K562 (cell line): ENCODE data around the gene LAMB2. TPM values are rescaled to one million over a fixed set of nuclear protein-coding genes. Genes with fewer than 3 reads are reported as not detected.

Experiments used
- BDP1 ChIP-seq: IDR thresholded peaks from 3 replicates; pipeline ENCODE4 v1.6.1; 2011; ENCODE audit not compliant: insufficient read length, insufficient read depth
- CBFA2T2 ChIP-seq: fragments of 450-650 bp; conservative IDR thresholded peaks from 2 replicates; pipeline ENCODE4 v1.6.1; 2017; ENCODE audit warnings: mild to moderate bottlenecking
- CEBPG ChIP-seq, 3 experiments: fragments of 200-800 bp in 1 of 3; sonication (Bioruptor generic) in 1 of 3; sonication (generic) in 1 of 3; formaldehyde crosslinking in 1 of 3; IDR thresholded peaks in 2 of 3; conservative IDR thresholded peaks in 1 of 3; 2 replicates each; pipeline versions ENCODE4 v1.6.1 to v1.8.0; 2016 to 2022; ENCODE audit warnings: missing compliant biosample characterization in 2 of 3, missing genetic modification characterization in 2 of 3, mild to moderate bottlenecking in 1 of 3, missing genetic modification reagents in 1 of 3
- EHMT2 ChIP-seq: fragments of 450-650 bp; IDR thresholded peaks from 2 replicates; pipeline ENCODE4 v1.6.1; 2018; ENCODE audit warnings: antibody characterized with exemption
- ESRRA ChIP-seq: fragments of 450-650 bp; IDR thresholded peaks from 2 replicates; pipeline ENCODE4 v1.6.1; 2014; ENCODE audit warnings: low read depth, mild to moderate bottlenecking, moderate library complexity, borderline replicate concordance
- NFATC3 ChIP-seq: fragments of 450-650 bp; IDR thresholded peaks from 2 replicates; pipeline ENCODE4 v1.6.1; 2017; ENCODE audit warnings: mild to moderate bottlenecking
- RBM39 ChIP-seq: fragments of 200-400 bp; formaldehyde crosslinking; optimal IDR thresholded peaks from 2 replicates; pipeline ENCODE3; 2018; ENCODE audit warnings: low read depth, low read length
- STAG1 ChIP-seq: sonication (generic); formaldehyde crosslinking; IDR thresholded peaks from 2 replicates; pipeline ENCODE4 v1.5.0; 2020; ENCODE audit warnings: missing genetic modification reagents, borderline replicate concordance
- STAT5A ChIP-seq: IDR thresholded peaks from 2 replicates; pipeline ENCODE4 v1.6.1; 2012; ENCODE audit warnings: low read length, inconsistent platforms, borderline replicate concordance
- TCF7L2 ChIP-seq: fragments of 150-350 bp; IDR thresholded peaks from 2 replicates; pipeline ENCODE4 v1.6.1; 2016; ENCODE audit warnings: low read depth, mild to moderate bottlenecking, low read length, moderate library complexity
- THRAP3 ChIP-seq: fragments of 450-650 bp; IDR thresholded peaks from 2 replicates; pipeline ENCODE4 v1.6.1; 2016; ENCODE audit warnings: mild to moderate bottlenecking, inconsistent platforms, borderline replicate concordance
- XRCC5 ChIP-seq: fragments of 200-400 bp; formaldehyde crosslinking; IDR thresholded peaks from 2 replicates; pipeline ENCODE4 v1.6.1; 2017; ENCODE audit warnings: low read depth, mild to moderate bottlenecking, low read length
- ZFP36 ChIP-seq: fragments of 150-350 bp; IDR thresholded peaks from 2 replicates; pipeline ENCODE4 v1.6.1; 2018; ENCODE audit warnings: low read length, low read depth; ENCODE audit not compliant: partially characterized antibody
- ZNF143 ChIP-seq: sonication (generic); formaldehyde crosslinking; IDR thresholded peaks from 2 replicates; pipeline ENCODE4 v1.9.0; 2022; ENCODE audit warnings: mild to moderate bottlenecking, missing genetic modification reagents
- ZNF24 ChIP-seq: fragments of 450-650 bp; IDR thresholded peaks from 2 replicates; pipeline ENCODE4 v1.6.1; 2016
- ZNF253 ChIP-seq: fragments of 250-450 bp; sonication (Bioruptor Pico); conservative IDR thresholded peaks from 2 replicates; pipeline ENCODE4 v1.6.1; 2021; ENCODE audit warnings: mild to moderate bottlenecking
- ZNF282 ChIP-seq: sonication (generic); formaldehyde crosslinking; IDR thresholded peaks from 2 replicates; pipeline ENCODE4 v1.8.1; 2023; ENCODE audit warnings: missing genetic modification reagents
- ZNF764 ChIP-seq: fragments of 250-450 bp; sonication (Bioruptor Pico); IDR thresholded peaks from 2 replicates; pipeline ENCODE4 v1.4.0; 2020; ENCODE audit warnings: low read depth, mild to moderate bottlenecking, moderate library complexity
- polyA plus RNA-seq, 8 experiments: library from polyadenylated mRNA; depleted of rRNA in 4 of 8; stranded (reverse) in 5 of 8; unstranded in 3 of 8; fragments of >200 nt; fragmentation: Nextera tagmentation in 2 of 8; fragmentation: Illumina TruSeq in 1 of 8; extraction: Ambion mirVana in 2 of 8; extraction: Trizol in 1 of 8; gene quantifications; 2 replicates each; pipeline versions ENCODE4 v1.2.1 to v1.2.3, GENCODE V29; 2011 to 2014; ENCODE audit warnings: inconsistent platforms in 1 of 8, missing spikeins in 1 of 8
- total RNA-seq, 7 experiments: library from RNA; depleted of rRNA in 6 of 7; stranded (reverse); fragments of >200 nt in 6 of 7; fragmentation: Illumina TruSeq in 2 of 7; extraction: Trizol in 2 of 7; gene quantifications; 2 replicates each; pipeline versions ENCODE4 v1.2.1 to v1.2.3, GENCODE V29; 2011 to 2021; ENCODE audit warnings: low replicate concordance in 1 of 7
- TF ChIP-seq, protein P1 (sequence below): fragments of 250-450 bp; sonication (Bioruptor Pico); IDR thresholded peaks from 2 replicates; pipeline ENCODE4 v1.9.0; 2021; ENCODE audit warnings: mild to moderate bottlenecking
- TF ChIP-seq, protein P2 (sequence below): sonication (generic); formaldehyde crosslinking; IDR thresholded peaks from 2 replicates; pipeline ENCODE4 v1.8.1; 2023; ENCODE audit warnings: missing genetic modification reagents, mild to moderate bottlenecking, borderline replicate concordance
- TF ChIP-seq, protein P3 (sequence below): fragments of 250-450 bp; sonication (Bioruptor Pico); IDR thresholded peaks from 2 replicates; pipeline ENCODE4 v1.4.0; 2020; ENCODE audit warnings: mild to moderate bottlenecking, moderate library complexity

The LAMB2 gene
- total and polyA plus RNA-seq, 9 of the 15 experiments (the other 6 are each of a cell fraction or from before 2014, with no cell fraction given), result 1.4 to 26.0 (median 16.2) TPM

GRCh38 chr3:49171119-49171774 is 38.4 kb upstream of the LAMB2 start, which contains the start of gene KLHDC8B (continued):
- TF ChIP-seq, protein P1, sequence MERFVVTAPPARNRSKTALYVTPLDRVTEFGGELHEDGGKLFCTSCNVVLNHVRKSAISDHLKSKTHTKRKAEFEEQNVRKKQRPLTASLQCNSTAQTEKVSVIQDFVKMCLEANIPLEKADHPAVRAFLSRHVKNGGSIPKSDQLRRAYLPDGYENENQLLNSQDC (CRISPR knock-in tag), result no peak
- TF ChIP-seq BDP1, result no peak
- TF ChIP-seq ZFP36, result no peak
- TF ChIP-seq TCF7L2, result no peak
- peak; percentile 51; the same call in 1 of the 2 replicates for TF ChIP-seq ESRRA
- no peak for TF ChIP-seq ZNF282 (CRISPR knock-in tag)
- TF ChIP-seq CEBPG (CRISPR knock-in tag; IDR thresholded peaks at IDR 0.05), result no peak
- no peak for TF ChIP-seq CEBPG (tag; conservative IDR thresholded peaks at IDR 0.05 in 1 of 2, IDR thresholded peaks at IDR 0.05 in 1 of 2)
- no peak for TF ChIP-seq ZNF143 (CRISPR knock-in tag)
- no peak for TF ChIP-seq NFATC3
- TF ChIP-seq, protein P2, sequence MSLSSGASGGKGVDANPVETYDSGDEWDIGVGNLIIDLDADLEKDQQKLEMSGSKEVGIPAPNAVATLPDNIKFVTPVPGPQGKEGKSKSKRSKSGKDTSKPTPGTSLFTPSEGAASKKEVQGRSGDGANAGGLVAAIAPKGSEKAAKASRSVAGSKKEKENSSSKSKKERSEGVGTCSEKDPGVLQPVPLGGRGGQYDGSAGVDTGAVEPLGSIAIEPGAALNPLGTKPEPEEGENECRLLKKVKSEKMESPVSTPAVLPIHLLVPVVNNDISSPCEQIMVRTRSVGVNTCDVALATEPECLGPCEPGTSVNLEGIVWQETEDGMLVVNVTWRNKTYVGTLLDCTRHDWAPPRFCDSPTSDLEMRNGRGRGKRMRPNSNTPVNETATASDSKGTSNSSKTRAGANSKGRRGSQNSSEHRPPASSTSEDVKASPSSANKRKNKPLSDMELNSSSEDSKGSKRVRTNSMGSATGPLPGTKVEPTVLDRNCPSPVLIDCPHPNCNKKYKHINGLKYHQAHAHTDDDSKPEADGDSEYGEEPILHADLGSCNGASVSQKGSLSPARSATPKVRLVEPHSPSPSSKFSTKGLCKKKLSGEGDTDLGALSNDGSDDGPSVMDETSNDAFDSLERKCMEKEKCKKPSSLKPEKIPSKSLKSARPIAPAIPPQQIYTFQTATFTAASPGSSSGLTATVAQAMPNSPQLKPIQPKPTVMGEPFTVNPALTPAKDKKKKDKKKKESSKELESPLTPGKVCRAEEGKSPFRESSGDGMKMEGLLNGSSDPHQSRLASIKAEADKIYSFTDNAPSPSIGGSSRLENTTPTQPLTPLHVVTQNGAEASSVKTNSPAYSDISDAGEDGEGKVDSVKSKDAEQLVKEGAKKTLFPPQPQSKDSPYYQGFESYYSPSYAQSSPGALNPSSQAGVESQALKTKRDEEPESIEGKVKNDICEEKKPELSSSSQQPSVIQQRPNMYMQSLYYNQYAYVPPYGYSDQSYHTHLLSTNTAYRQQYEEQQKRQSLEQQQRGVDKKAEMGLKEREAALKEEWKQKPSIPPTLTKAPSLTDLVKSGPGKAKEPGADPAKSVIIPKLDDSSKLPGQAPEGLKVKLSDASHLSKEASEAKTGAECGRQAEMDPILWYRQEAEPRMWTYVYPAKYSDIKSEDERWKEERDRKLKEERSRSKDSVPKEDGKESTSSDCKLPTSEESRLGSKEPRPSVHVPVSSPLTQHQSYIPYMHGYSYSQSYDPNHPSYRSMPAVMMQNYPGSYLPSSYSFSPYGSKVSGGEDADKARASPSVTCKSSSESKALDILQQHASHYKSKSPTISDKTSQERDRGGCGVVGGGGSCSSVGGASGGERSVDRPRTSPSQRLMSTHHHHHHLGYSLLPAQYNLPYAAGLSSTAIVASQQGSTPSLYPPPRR, result 0 out of 2 replicates have a peak, but pooled peaks have one; percentile 13
- no peak for TF ChIP-seq ZNF253 (CRISPR knock-in tag)
- TF ChIP-seq, protein P3, sequence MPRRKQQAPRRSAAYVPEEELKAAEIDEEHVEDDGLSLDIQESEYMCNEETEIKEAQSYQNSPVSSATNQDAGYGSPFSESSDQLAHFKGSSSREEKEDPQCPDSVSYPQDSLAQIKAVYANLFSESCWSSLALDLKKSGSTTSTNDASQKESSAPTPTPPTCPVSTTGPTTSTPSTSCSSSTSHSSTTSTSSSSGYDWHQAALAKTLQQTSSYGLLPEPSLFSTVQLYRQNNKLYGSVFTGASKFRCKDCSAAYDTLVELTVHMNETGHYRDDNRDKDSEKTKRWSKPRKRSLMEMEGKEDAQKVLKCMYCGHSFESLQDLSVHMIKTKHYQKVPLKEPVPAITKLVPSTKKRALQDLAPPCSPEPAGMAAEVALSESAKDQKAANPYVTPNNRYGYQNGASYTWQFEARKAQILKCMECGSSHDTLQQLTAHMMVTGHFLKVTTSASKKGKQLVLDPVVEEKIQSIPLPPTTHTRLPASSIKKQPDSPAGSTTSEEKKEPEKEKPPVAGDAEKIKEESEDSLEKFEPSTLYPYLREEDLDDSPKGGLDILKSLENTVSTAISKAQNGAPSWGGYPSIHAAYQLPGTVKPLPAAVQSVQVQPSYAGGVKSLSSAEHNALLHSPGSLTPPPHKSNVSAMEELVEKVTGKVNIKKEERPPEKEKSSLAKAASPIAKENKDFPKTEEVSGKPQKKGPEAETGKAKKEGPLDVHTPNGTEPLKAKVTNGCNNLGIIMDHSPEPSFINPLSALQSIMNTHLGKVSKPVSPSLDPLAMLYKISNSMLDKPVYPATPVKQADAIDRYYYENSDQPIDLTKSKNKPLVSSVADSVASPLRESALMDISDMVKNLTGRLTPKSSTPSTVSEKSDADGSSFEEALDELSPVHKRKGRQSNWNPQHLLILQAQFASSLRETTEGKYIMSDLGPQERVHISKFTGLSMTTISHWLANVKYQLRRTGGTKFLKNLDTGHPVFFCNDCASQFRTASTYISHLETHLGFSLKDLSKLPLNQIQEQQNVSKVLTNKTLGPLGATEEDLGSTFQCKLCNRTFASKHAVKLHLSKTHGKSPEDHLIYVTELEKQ (CRISPR knock-in tag), result no peak
- no peak for TF ChIP-seq ZNF24
- no peak; the same call in 1 of the 2 replicates for TF ChIP-seq STAG1
- TF ChIP-seq EHMT2, result no peak
- TF ChIP-seq STAT5A, result peak; percentile 29; the same call in 1 of the 2 replicates
- no peak for TF ChIP-seq THRAP3
- peak; percentile 84 for TF ChIP-seq CBFA2T2
- no peak for TF ChIP-seq ZNF764 (CRISPR knock-in tag)
- no peak for TF ChIP-seq RBM39
- peak; percentile 66; the same call in 1 of the 2 replicates for TF ChIP-seq XRCC5
